GM13976 (cell line): ENCODE results near the gene CPB1.

ENCODE experiments used
- DNase-seq: peaks from one replicate; pipeline ENCODE4 v3.0.0; 2012; ENCODE audit warnings: low spot score
- in situ Hi-C: fragments of 300-500 bp; cut with MboI; formaldehyde crosslinking; loops from one replicate; pipeline ENCODE4 v1.12.0; 2022; ENCODE audit warnings: low sequenced_read_pairs, mixed read lengths, inconsistent platforms; ENCODE audit not compliant: unreplicated experiment
- TF ChIP-seq, protein P1 (sequence below): IDR thresholded peaks from 2 replicates; pipeline ENCODE4 v1.5.1; 2012; ENCODE audit warnings: borderline replicate concordance, mild to moderate bottlenecking; ENCODE audit not compliant: insufficient read depth; ENCODE audit errors: extremely low read depth, missing control alignments, control extremely low read depth

The CPB1 gene

DNA sequence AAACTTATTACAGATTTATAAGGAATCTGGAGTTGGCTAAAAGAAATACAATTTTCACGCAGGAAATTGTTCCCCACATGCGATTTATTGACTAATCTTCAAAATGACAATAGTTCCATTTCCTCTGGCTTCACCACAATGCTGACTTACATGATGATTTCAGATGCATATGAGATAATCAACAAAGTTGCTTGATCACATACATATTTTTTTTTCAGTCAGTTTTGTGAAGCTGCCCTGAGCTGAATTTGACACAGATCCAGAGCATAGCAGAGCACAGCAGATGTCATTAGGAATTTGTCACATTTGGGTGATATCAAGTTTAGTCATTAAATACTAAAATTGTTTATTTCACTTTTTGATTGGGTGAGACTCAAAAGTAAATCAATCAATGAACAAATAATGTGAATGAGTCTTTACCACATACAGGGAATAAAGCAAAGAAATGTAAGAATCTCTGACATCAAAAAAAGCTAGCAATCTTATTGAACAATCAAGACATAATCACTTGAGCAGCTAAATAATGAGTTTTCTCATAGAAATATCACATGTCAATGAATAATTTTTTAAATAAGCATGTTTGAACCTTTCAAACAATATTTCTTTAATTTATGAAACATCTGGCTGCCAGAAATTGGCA is 18.3 kb downstream of the CPB1 start:
- TF ChIP-seq, protein P1, sequence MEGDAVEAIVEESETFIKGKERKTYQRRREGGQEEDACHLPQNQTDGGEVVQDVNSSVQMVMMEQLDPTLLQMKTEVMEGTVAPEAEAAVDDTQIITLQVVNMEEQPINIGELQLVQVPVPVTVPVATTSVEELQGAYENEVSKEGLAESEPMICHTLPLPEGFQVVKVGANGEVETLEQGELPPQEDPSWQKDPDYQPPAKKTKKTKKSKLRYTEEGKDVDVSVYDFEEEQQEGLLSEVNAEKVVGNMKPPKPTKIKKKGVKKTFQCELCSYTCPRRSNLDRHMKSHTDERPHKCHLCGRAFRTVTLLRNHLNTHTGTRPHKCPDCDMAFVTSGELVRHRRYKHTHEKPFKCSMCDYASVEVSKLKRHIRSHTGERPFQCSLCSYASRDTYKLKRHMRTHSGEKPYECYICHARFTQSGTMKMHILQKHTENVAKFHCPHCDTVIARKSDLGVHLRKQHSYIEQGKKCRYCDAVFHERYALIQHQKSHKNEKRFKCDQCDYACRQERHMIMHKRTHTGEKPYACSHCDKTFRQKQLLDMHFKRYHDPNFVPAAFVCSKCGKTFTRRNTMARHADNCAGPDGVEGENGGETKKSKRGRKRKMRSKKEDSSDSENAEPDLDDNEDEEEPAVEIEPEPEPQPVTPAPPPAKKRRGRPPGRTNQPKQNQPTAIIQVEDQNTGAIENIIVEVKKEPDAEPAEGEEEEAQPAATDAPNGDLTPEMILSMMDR, result no peak
- in situ Hi-C loops, result no loop called here
- DNase-seq, result no peak

GRCh38 chr3:148847351-148847750 is 19.7 kb downstream of the CPB1 start:
- DNase-seq, result no peak
- in situ Hi-C loops, result no loop called here
- TF ChIP-seq, protein P1, result no peak

DNA sequence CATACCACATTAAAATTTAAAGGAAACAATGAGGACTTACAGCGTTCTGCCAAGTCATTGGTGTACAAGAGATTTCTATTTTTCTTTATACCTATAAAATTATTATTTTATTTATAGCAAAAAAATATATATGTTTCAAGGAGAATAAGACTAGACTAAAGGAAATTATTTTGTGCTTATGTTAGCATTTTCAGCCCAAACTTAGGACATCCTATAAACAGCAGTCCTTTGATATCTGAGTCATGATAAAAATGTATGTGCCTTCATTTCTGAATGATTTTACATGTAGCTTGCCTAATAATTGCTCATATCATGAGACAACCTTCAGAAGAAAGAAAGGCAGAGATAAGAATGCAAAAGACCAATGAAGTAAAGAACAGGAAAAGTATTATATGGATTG is 20.8 kb downstream of the CPB1 start:
- TF ChIP-seq, protein P1, result no peak
- in situ Hi-C loops, result no loop called here
- no peak for DNase-seq

- in situ Hi-C loops, result loop anchor here (25.0 kb wide), 1 partner anchor 410 kb away; no protein-coding TSS in a partner anchor
- TF ChIP-seq, protein P1, result no peak
- no peak for DNase-seq
These were observed 24.8 kb downstream of the CPB1 start for GRCh38 chr3:148852271-148852992.

DNA sequence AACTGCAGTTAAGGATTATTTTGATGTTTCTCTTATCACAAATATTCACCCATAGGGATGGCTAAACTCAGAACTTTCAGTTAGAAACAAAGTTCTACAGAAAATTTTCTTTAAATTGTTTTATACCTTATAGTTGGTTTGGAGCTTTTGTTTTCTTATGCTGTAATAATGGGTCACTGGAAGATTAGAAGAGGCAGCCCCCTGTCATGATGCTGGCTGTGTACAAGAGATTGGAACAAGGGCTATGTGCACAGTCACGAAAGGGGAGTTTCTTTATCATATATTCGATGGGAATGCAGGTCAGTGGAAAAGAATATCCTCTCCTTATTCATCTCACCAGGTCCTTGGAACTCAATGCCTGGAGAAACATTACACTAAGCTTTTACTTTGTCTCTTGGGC is 25.5 kb downstream of the CPB1 start:
- no peak for DNase-seq
- in situ Hi-C loops, result loop anchor here (25.0 kb wide), 1 partner anchor 409 kb away; no protein-coding TSS in a partner anchor
- TF ChIP-seq, protein P1, result no peak

- TF ChIP-seq, protein P1, result no peak
- DNase-seq, result no peak
- in situ Hi-C loops, result loop anchor here (25.0 kb wide), 1 partner anchor 408 kb away; no protein-coding TSS in a partner anchor
These were observed 26.4 kb downstream of the CPB1 start for GRCh38 chr3:148854061-148854460.
